ENCODE data around the gene ARL13B.

Gene ARL13B

GRCh38 chr3:94011233-94011711, 31.3 kb downstream of the ARL13B start:
- DNase-seq (ENCODE audit: low read depth), result no peak
- no peak overlapping the region for H3K4me3 ChIP-seq (ENCODE audit: low read depth, low read length)
- TF ChIP-seq CTCF (IDR thresholded peaks at IDR 0.05; ENCODE audit: control insufficient read depth, extremely low read depth, insufficient read depth), result no peak

- no peak overlapping the region for H3K4me3 ChIP-seq (ENCODE audit: low read depth, low read length)
- TF ChIP-seq CTCF (IDR thresholded peaks at IDR 0.05; ENCODE audit: control insufficient read depth, extremely low read depth, insufficient read depth), result no peak
- no peak for DNase-seq (ENCODE audit: low read depth)
Measured at GRCh38 chr3:94012185-94012584, 32.2 kb downstream of the ARL13B start.

GRCh38 chr3:94015025-94015424, 35.1 kb downstream of the ARL13B start:
- TF ChIP-seq CTCF (IDR thresholded peaks at IDR 0.05; ENCODE audit: control insufficient read depth, extremely low read depth, insufficient read depth), result no peak
- no peak for DNase-seq (ENCODE audit: low read depth)
- no peak overlapping the region for H3K4me3 ChIP-seq (ENCODE audit: low read depth, low read length)

- H3K4me3 ChIP-seq (ENCODE audit: low read depth, low read length), result no peak overlapping the region
- no peak for DNase-seq (ENCODE audit: low read depth)
- TF ChIP-seq CTCF (IDR thresholded peaks at IDR 0.05; ENCODE audit: control insufficient read depth, extremely low read depth, insufficient read depth), result no peak
Measured at GRCh38 chr3:94019659-94020058, 39.7 kb downstream of the ARL13B start.

GRCh38 chr3:94020293-94020692, 40.3 kb downstream of the ARL13B start:
- no peak for DNase-seq (ENCODE audit: low read depth)
- no peak overlapping the region for H3K4me3 ChIP-seq (ENCODE audit: low read depth, low read length)
- TF ChIP-seq CTCF (IDR thresholded peaks at IDR 0.05; ENCODE audit: control insufficient read depth, extremely low read depth, insufficient read depth), result no peak

- no peak for TF ChIP-seq CTCF (IDR thresholded peaks at IDR 0.05; ENCODE audit: control insufficient read depth, extremely low read depth, insufficient read depth)
- no peak for DNase-seq (ENCODE audit: low read depth)
- no peak overlapping the region; the same call in 1 of the 2 replicates for H3K4me3 ChIP-seq (ENCODE audit: low read depth, low read length)
Measured at GRCh38 chr3:94024385-94024784, 44.4 kb downstream of the ARL13B start.

GRCh38 chr3:94026623-94027022, 46.7 kb downstream of the ARL13B start:
- no peak for TF ChIP-seq CTCF (IDR thresholded peaks at IDR 0.05; ENCODE audit: control insufficient read depth, extremely low read depth, insufficient read depth)
- DNase-seq (ENCODE audit: low read depth), result peak; percentile 71
- peak overlapping the region; percentile 74 for H3K4me3 ChIP-seq (ENCODE audit: low read depth, low read length)

Data from LNCaP clone FGC (cell line).